DND-41 (cell line): ENCODE results near the gene TPRN.

Source experiments
- EZH2 ChIP-seq: IDR thresholded peaks from 3 replicates; pipeline ENCODE4 v1.6.1; 2012; ENCODE audit warnings: borderline replicate concordance, low read depth, mild to moderate bottlenecking, moderate library complexity, low read length, inconsistent platforms; ENCODE audit not compliant: severe bottlenecking
- TF ChIP-seq, protein P1 (sequence below): IDR thresholded peaks from 2 replicates; pipeline ENCODE4 v1.5.1; 2012; ENCODE audit warnings: borderline replicate concordance, low read length, moderate library complexity, mild to moderate bottlenecking; ENCODE audit not compliant: poor library complexity, severe bottlenecking; ENCODE audit errors: extremely low read depth

DNA sequence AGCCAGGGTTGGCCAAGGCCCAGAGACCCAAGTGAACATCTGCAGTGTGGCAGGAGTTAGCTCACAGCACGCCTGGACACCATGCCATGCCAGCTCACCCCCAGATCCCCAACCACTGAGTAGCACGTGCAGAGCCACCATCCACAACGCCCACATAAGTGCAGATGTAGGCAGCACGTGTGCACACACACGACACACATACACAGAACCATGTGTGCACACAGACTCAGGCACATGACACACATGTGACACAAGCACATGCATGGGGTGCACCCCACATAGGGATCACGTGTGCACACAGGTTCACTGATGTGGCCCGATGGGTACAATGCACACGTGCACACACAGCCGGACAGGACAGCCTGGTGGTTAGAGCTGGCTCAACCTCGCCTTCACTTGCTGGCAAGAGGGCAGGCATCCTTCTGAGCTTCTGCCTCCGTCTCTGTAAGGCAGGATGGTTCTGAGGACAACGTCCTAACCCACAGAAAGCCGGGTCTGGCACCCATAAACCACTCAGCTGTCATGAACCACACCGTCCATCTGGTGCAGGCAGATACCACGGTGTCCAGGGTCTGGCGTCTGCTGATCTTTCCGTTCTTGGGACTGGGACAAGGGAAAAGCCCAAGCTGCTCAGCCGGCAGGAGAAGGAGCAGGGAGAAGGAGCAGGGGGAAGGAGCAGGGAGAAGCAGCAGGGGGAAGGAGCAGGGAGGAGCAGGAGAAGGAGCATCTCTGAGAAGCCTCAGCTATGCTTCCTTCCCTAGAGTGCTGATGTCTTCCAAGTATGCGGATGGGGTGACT is 42.7 kb downstream of the TPRN start:
- no peak for TF ChIP-seq EZH2
- TF ChIP-seq, protein P1, sequence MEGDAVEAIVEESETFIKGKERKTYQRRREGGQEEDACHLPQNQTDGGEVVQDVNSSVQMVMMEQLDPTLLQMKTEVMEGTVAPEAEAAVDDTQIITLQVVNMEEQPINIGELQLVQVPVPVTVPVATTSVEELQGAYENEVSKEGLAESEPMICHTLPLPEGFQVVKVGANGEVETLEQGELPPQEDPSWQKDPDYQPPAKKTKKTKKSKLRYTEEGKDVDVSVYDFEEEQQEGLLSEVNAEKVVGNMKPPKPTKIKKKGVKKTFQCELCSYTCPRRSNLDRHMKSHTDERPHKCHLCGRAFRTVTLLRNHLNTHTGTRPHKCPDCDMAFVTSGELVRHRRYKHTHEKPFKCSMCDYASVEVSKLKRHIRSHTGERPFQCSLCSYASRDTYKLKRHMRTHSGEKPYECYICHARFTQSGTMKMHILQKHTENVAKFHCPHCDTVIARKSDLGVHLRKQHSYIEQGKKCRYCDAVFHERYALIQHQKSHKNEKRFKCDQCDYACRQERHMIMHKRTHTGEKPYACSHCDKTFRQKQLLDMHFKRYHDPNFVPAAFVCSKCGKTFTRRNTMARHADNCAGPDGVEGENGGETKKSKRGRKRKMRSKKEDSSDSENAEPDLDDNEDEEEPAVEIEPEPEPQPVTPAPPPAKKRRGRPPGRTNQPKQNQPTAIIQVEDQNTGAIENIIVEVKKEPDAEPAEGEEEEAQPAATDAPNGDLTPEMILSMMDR = no peak
